Right lobe of liver (tissue), 6 donors: Measurements from ENCODE around the gene ELF2. TPM values are rescaled to one million over a fixed set of nuclear protein-coding genes. Genes with fewer than 3 reads are reported as not detected.

Experiments used
- ATAC-seq, 4 donors: fragments of 200-7000 bp; cut with Tn5 transposase; one replicate each; pipeline ENCODE4 v1.9.1; 2020; ENCODE audit warnings: mild to moderate bottlenecking in 4 of 4, moderate library complexity in 4 of 4
- DNase-seq, 3 donors: peaks; one replicate each; pipeline ENCODE4 v3.0.0-alpha.2; 2020
- H3K27ac ChIP-seq, 3 donors: fragments of 200-600 bp; one replicate each; pipeline ENCODE4 v1.8.0; 2022
- H3K27me3 ChIP-seq, 2 donors: fragments of 200-600 bp; one replicate each; pipeline ENCODE4 v1.8.0; 2022
- H3K36me3 ChIP-seq, 4 donors: fragments of 200-600 bp; sonication (generic) in 1 of 4; one replicate each; pipeline versions ENCODE4 v1.5.1 to v1.8.0; 2017 to 2022; ENCODE audit warnings: control low read depth in 1 of 4
- H3K4me1 ChIP-seq, 4 donors: fragments of 200-600 bp; sonication (generic) in 1 of 4; one replicate each; pipeline versions ENCODE4 v1.5.1 to v1.8.0; 2017 to 2022; ENCODE audit warnings: control low read depth in 1 of 4
- H3K4me3 ChIP-seq, 3 donors: fragments of 200-600 bp; one replicate each; pipeline ENCODE4 v1.8.0; 2022
- H3K9me3 ChIP-seq, 4 donors: fragments of 200-600 bp; sonication (generic) in 1 of 4; one replicate each; pipeline versions ENCODE4 v1.5.1 to v1.8.0; 2017 to 2022; ENCODE audit warnings: control low read depth in 1 of 4
- CTCF ChIP-seq, 4 donors: fragments of 200-600 bp in 3 of 4; fragments of 450-650 bp in 1 of 4; IDR thresholded peaks; one replicate each; pipeline versions ENCODE4 v1.5.1 to v1.8.0; 2016 to 2022; ENCODE audit warnings: antibody characterized with exemption in 4 of 4, mild to moderate bottlenecking in 2 of 4
- POLR2A ChIP-seq: fragments of 450-650 bp; IDR thresholded peaks from one replicate; pipeline ENCODE4 v1.6.1; 2017; ENCODE audit warnings: antibody characterized with exemption, mild to moderate bottlenecking
- WGBS: methylation state at CpG from one replicate; pipeline ENCODE4 v1.1.6; 2018; ENCODE audit warnings: low coverage, low lambda C conversion rate; ENCODE audit not compliant: insufficient coverage; ENCODE audit errors: missing lambda C conversion rate; 5-methylcytosine and 5-hydroxymethylcytosine counted together
- intact Hi-C, 2 donors: fragments of 100-400 bp; cut with DNase I; formaldehyde crosslinking; loops; one replicate each; pipeline versions ENCODE4 v1.11.2 to v1.14.1; 2022
- total RNA-seq, 6 experiments: library from RNA; depleted of rRNA in 2 of 6; stranded (reverse); fragments of >200 nt in 2 of 6; fragmentation: NEBNext Ultra II Directional in 3 of 6; extraction: Animal tissue kit (Norgen Biotek cat#: 25700) in 3 of 6; gene quantifications; one replicate each; pipeline versions ENCODE4 v1.1.0 to v1.2.4, GENCODE V29; 2016 to 2023
- donor health status: DM: no; HTN: yes; CAD: no.
- donor health status: DM: no; HTN: no; CAD: no.
- donor health status: DM: no; HTN: no; CAD: no.
- donor health status: DM: no; HTN: yes; CAD: no.
- donor health status: DM: no; HTN: yes; CAD: no.

ELF2 gene
- total RNA-seq, 6 experiments from 2014 or later: 14.0 to 24.3 (median 16.7) TPM

- Histone ChIP-seq H3K36me3 (no peaks in the 10 kb centered on the region), H3K4me1 (peaks cover 0 to 20% (median 4%) of the 10 kb centered on the region in 4 donors), H3K4me3 (no peak overlapping the region), H3K27me3 (no peaks in the 10 kb centered on the region), H3K9me3 (no peaks in the 10 kb centered on the region), H3K27ac (no peak overlapping the region)
- WGBS: 83% methylated on average over 6 of the region's 7 CpGs
- TF ChIP-seq CTCF (IDR thresholded peaks at IDR 0.05) (no peak), POLR2A (no peak)
- peak in 1 of 3 donors; percentile 48 for DNase-seq
- intact Hi-C loops: no loop called here
- peak; percentile 33 to 62 (median 42) for ATAC-seq
These were observed 32.7 kb downstream of the ELF2 start for GRCh38 chr4:139144161-139144859.

- no peak overlapping the region for H3K4me3 ChIP-seq
- DNase-seq (no peak), ATAC-seq (no peak)
- no peak overlapping the region for H3K27ac ChIP-seq
- intact Hi-C loops: no loop called here
- H3K27me3 ChIP-seq: no peaks in the 10 kb centered on the region
- no peak for TF ChIP-seq POLR2A
- no peak for TF ChIP-seq CTCF (IDR thresholded peaks at IDR 0.05)
- no peaks in the 10 kb centered on the region for H3K9me3 ChIP-seq
- no peaks in the 10 kb centered on the region for H3K36me3 ChIP-seq
- WGBS: 92% methylated on average over 2 of the region's 2 CpGs
- peaks cover 0 to 20% (median 4%) of the 10 kb centered on the region in 4 donors for H3K4me1 ChIP-seq
These were observed 34.0 kb downstream of the ELF2 start for GRCh38 chr4:139142980-139143379.

- TF ChIP-seq CTCF (IDR thresholded peaks at IDR 0.05): no peak
- TF ChIP-seq POLR2A: no peak
- ATAC-seq (peak in 2 of 4 donors; percentile 15 to 46), DNase-seq (no peak)
- 100% methylated on average over 1 of the region's 1 CpG for WGBS
- H3K9me3 ChIP-seq: no peaks in the 10 kb centered on the region
- no peaks in the 10 kb centered on the region for H3K27me3 ChIP-seq
- no peak overlapping the region for H3K4me3 ChIP-seq
- H3K27ac ChIP-seq: no peak overlapping the region
- peaks cover 0 to 20% (median 4%) of the 10 kb centered on the region in 4 donors for H3K4me1 ChIP-seq
- no peaks in the 10 kb centered on the region for H3K36me3 ChIP-seq
- intact Hi-C loops: no loop called here
These were observed 34.9 kb downstream of the ELF2 start for GRCh38 chr4:139142087-139142486.

- no peak overlapping the region for H3K4me3 ChIP-seq
- DNase-seq (no peak), ATAC-seq (no peak)
- H3K27me3 ChIP-seq: no peaks in the 10 kb centered on the region
- no peaks in the 10 kb centered on the region for H3K9me3 ChIP-seq
- H3K4me1 ChIP-seq: peaks cover 0 to 8% (median 3%) of the 10 kb centered on the region in 4 donors
- TF ChIP-seq POLR2A: no peak
- intact Hi-C loops: no loop called here
- no peak overlapping the region for H3K27ac ChIP-seq
- 77% methylated on average over 3 of the region's 3 CpGs for WGBS
- no peaks in the 10 kb centered on the region for H3K36me3 ChIP-seq
These were observed 39.3 kb downstream of the ELF2 start for GRCh38 chr4:139137763-139138162.

- Histone ChIP-seq H3K4me3 (no peak overlapping the region), H3K4me1 (no peaks in the 10 kb centered on the region), H3K9me3 (no peaks in the 10 kb centered on the region), H3K27me3 (no peaks in the 10 kb centered on the region), H3K27ac (no peak overlapping the region), H3K36me3 (no peaks in the 10 kb centered on the region)
- no peak for TF ChIP-seq POLR2A
- TF ChIP-seq CTCF (IDR thresholded peaks at IDR 0.05): no peak
- ATAC-seq (no peak), DNase-seq (no peak)
- intact Hi-C loops: no loop called here
These were observed 42.6 kb downstream of the ELF2 start for GRCh38 chr4:139134403-139134802.
